ENCODE data around the gene DOLPP1.
"Not testable (repeated sequence)": the region's sequence is repeated elsewhere in the genome, so short reads cannot be mapped to it uniquely, and the experiment has no call there.

Gene DOLPP1

GRCh38 chr9:129080601-129081387 is at the start of gene DOLPP1:
TSS of gene DOLPP1 (plus strand) at chr9:129081111. CDS start at chr9:129081132, 21 bp downstream.
- peak; percentile 96 to 99 (median 98) for DNase-seq (ENCODE audit: low read depth in 3 of 3)

GRCh38 chr9:129031514-129031913 is 49.4 kb upstream of the DOLPP1 start:
- no peak for DNase-seq (ENCODE audit: low read depth in 3 of 3)

- DNase-seq (ENCODE audit: low read depth in 3 of 3) = no peak
These were observed 48.3 kb upstream of the DOLPP1 start for GRCh38 chr9:129032541-129033159.

- no peak for DNase-seq (ENCODE audit: low read depth in 3 of 3)
These were observed 47.7 kb upstream of the DOLPP1 start for GRCh38 chr9:129033216-129033615.

GRCh38 chr9:129035838-129036237 is 45.1 kb upstream of the DOLPP1 start:
- not testable (repeated sequence) for DNase-seq (ENCODE audit: low read depth in 3 of 3)

GRCh38 chr9:129036241-129036922 is 44.5 kb upstream of the DOLPP1 start, which contains the start of gene MIGA2:
TSS of gene MIGA2 (plus strand) at chr9:129036626. CDS start at chr9:129040595, 3,969 bp downstream.
- DNase-seq (ENCODE audit: low read depth in 3 of 3) = peak; percentile 85 to 93 (median 91)

GRCh38 chr9:129036923-129037766 is 43.8 kb upstream of the DOLPP1 start:
- DNase-seq (ENCODE audit: low read depth in 3 of 3) = no peak

- no peak for DNase-seq (ENCODE audit: low read depth in 3 of 3)
These were observed 43.2 kb upstream of the DOLPP1 start for GRCh38 chr9:129037767-129038098.

GRCh38 chr9:129038109-129038852 is 42.6 kb upstream of the DOLPP1 start:
- no peak for DNase-seq (ENCODE audit: low read depth in 3 of 3)

- DNase-seq (ENCODE audit: low read depth in 3 of 3) = no peak
These were observed 40.7 kb upstream of the DOLPP1 start for GRCh38 chr9:129040113-129040643.

GRCh38 chr9:129042016-129042415 is 38.9 kb upstream of the DOLPP1 start:
- no peak for DNase-seq (ENCODE audit: low read depth in 3 of 3)

- no peak for DNase-seq (ENCODE audit: low read depth in 3 of 3)
These were observed 28.3 kb upstream of the DOLPP1 start for GRCh38 chr9:129052592-129052991.

- DNase-seq (ENCODE audit: low read depth in 3 of 3) = no peak
These were observed 27.9 kb upstream of the DOLPP1 start for GRCh38 chr9:129053020-129053419.

GRCh38 chr9:129054163-129054851 is 26.6 kb upstream of the DOLPP1 start:
- DNase-seq (ENCODE audit: low read depth in 3 of 3) = no peak

- DNase-seq (ENCODE audit: low read depth in 3 of 3) = no peak
These were observed 21.7 kb upstream of the DOLPP1 start for GRCh38 chr9:129058965-129059795.

GRCh38 chr9:129059796-129060785 is 20.8 kb upstream of the DOLPP1 start:
- DNase-seq (ENCODE audit: low read depth in 3 of 3) = no peak

- no peak for DNase-seq (ENCODE audit: low read depth in 3 of 3)
These were observed 19.9 kb upstream of the DOLPP1 start for GRCh38 chr9:129060991-129061390.

GRCh38 chr9:129063061-129063460 is 17.9 kb upstream of the DOLPP1 start:
- no peak for DNase-seq (ENCODE audit: low read depth in 3 of 3)
